H9 (cell line): ENCODE measurements around the gene SLC19A1. TPM values are rescaled to one million over a fixed set of nuclear protein-coding genes. Genes with fewer than 3 reads are reported as not detected.
A peak's percentile ranks its signal among the peaks of the same experiment; 100 is the strongest.

Source experiments
- DNase-seq: peaks from one replicate; pipeline ENCODE4 v3.0.0-alpha.2; 2017
- H2AFZ ChIP-seq: one replicate; pipeline ENCODE4 v1.6.1; 2013; ENCODE audit warnings: mild to moderate bottlenecking, low read length, control low read depth, moderate library complexity
- H2AK5ac ChIP-seq: 2 replicates; pipeline ENCODE4 v1.6.1; 2013; ENCODE audit warnings: low read length, control low read depth, mixed read lengths; ENCODE audit not compliant: insufficient read length
- H2BK120ac ChIP-seq: one replicate; pipeline ENCODE4 v1.6.1; 2013; ENCODE audit warnings: low read depth, mild to moderate bottlenecking, low read length, control low read depth, inconsistent platforms; ENCODE audit not compliant: poor library complexity, severe bottlenecking
- H2BK12ac ChIP-seq: 2 replicates; pipeline ENCODE4 v1.6.1; 2013; ENCODE audit warnings: low read length, control low read depth, mixed read lengths, low read depth; ENCODE audit not compliant: insufficient read length
- H2BK15ac ChIP-seq: 2 replicates; pipeline ENCODE4 v1.6.1; 2013; ENCODE audit warnings: low read depth, low read length, control low read depth
- H2BK20ac ChIP-seq: one replicate; pipeline ENCODE4 v1.6.1; 2013; ENCODE audit warnings: low read depth, mild to moderate bottlenecking, low read length, control low read depth, inconsistent platforms; ENCODE audit not compliant: poor library complexity, severe bottlenecking
- H2BK5ac ChIP-seq: 2 replicates; pipeline ENCODE4 v1.6.1; 2013; ENCODE audit warnings: low read length, control low read depth, mixed read lengths; ENCODE audit not compliant: insufficient read length
- H3K14ac ChIP-seq: 2 replicates; pipeline ENCODE4 v1.6.1; 2013; ENCODE audit warnings: low read length, control low read depth; ENCODE audit not compliant: insufficient read depth
- H3K18ac ChIP-seq: 2 replicates; pipeline ENCODE4 v1.6.1; 2013; ENCODE audit warnings: low read depth, mild to moderate bottlenecking, mixed read lengths, low read length, control low read depth; ENCODE audit not compliant: insufficient read length
- H3K23ac ChIP-seq: 2 replicates; pipeline ENCODE4 v1.6.1; 2013; ENCODE audit warnings: low read length, control low read depth, mixed read lengths, low read depth; ENCODE audit not compliant: insufficient read length
- H3K23me2 ChIP-seq: 2 replicates; pipeline ENCODE4 v1.6.1; 2013; ENCODE audit warnings: low read depth, mild to moderate bottlenecking, mixed read lengths, low read length, control low read depth; ENCODE audit not compliant: insufficient read length, poor library complexity, severe bottlenecking
- H3K27ac ChIP-seq: 2 replicates; pipeline ENCODE4 v1.5.1; 2013; ENCODE audit warnings: low read length, control low read depth, mixed read lengths, low read depth; ENCODE audit not compliant: insufficient read length
- H3K27me3 ChIP-seq: 2 replicates; pipeline ENCODE4 v1.6.1; 2013; ENCODE audit warnings: low read length, control low read depth, inconsistent platforms; ENCODE audit not compliant: insufficient read depth
- H3K4ac ChIP-seq: 2 replicates; pipeline ENCODE4 v1.6.1; 2013; ENCODE audit warnings: low read depth, mild to moderate bottlenecking, control low read depth, inconsistent platforms, low read length, moderate library complexity
- H3K4me1 ChIP-seq: 2 replicates; pipeline ENCODE4 v1.6.1; 2013; ENCODE audit warnings: low read length, control low read depth, inconsistent platforms; ENCODE audit not compliant: insufficient read depth
- H3K4me2 ChIP-seq: 2 replicates; pipeline ENCODE4 v1.6.1; 2013; ENCODE audit warnings: low read length, control low read depth, mixed read lengths; ENCODE audit not compliant: insufficient read length, insufficient read depth
- H3K56ac ChIP-seq: 2 replicates; pipeline ENCODE4 v1.6.1; 2013; ENCODE audit warnings: low read depth, mild to moderate bottlenecking, mixed read lengths, low read length, control low read depth; ENCODE audit not compliant: insufficient read length
- H3K79me1 ChIP-seq: 2 replicates; pipeline ENCODE4 v1.6.1; 2013; ENCODE audit warnings: low read depth, mild to moderate bottlenecking, moderate library complexity, low read length, control low read depth, inconsistent platforms; ENCODE audit not compliant: insufficient read depth, poor library complexity, severe bottlenecking
- H3K79me2 ChIP-seq: 2 replicates; pipeline ENCODE4 v1.6.1; 2013; ENCODE audit warnings: low read length, control low read depth, inconsistent platforms; ENCODE audit not compliant: insufficient read depth
- H3K9ac ChIP-seq: 2 replicates; pipeline ENCODE4 v1.6.1; 2013; ENCODE audit warnings: low read length, control low read depth, mixed read lengths; ENCODE audit not compliant: insufficient read length; ENCODE audit errors: extremely low read depth
- H3K9me3 ChIP-seq: one replicate; pipeline ENCODE4 v1.6.1; 2013; ENCODE audit warnings: low read depth, low read length, inconsistent platforms; ENCODE audit not compliant: control insufficient read depth
- H3T11ph ChIP-seq: one replicate; pipeline ENCODE4 v1.6.1; 2013; ENCODE audit warnings: mild to moderate bottlenecking, low read length, control low read depth, inconsistent platforms
- H4K20me1 ChIP-seq: one replicate; pipeline ENCODE4 v1.6.1; 2013; ENCODE audit not compliant: control insufficient read depth, insufficient read length, insufficient read depth
- H4K5ac ChIP-seq: 2 replicates; pipeline ENCODE4 v1.6.1; 2013; ENCODE audit warnings: low read depth, mild to moderate bottlenecking, mixed read lengths, low read length, control low read depth; ENCODE audit not compliant: insufficient read length
- H4K8ac ChIP-seq: replicated peaks from 2 replicates; pipeline ENCODE4 v1.6.1; 2013; ENCODE audit warnings: low read length, control low read depth, mixed read lengths, low read depth; ENCODE audit not compliant: insufficient read length
- H4K91ac ChIP-seq: 2 replicates; pipeline ENCODE4 v1.6.1; 2013; ENCODE audit warnings: low read depth, mild to moderate bottlenecking, moderate library complexity, mixed read lengths, low read length, control low read depth; ENCODE audit not compliant: insufficient read length
- H3K27ac Mint-ChIP-seq, 3 experiments: 2 replicates in 2 of 3; 3 replicates in 1 of 3; pipeline ENCODE4 v1.8.0; 2020 to 2021; ENCODE audit warnings: mixed read lengths in 3 of 3, mild to moderate bottlenecking in 1 of 3, moderate library complexity in 1 of 3
- H3K27me3 Mint-ChIP-seq: 2 replicates; pipeline ENCODE4 v1.8.0; 2021; ENCODE audit warnings: low read depth, mild to moderate bottlenecking, moderate library complexity, mixed read lengths
- H3K36me3 Mint-ChIP-seq, 3 experiments: 2 replicates in 2 of 3; 3 replicates in 1 of 3; pipeline ENCODE4 v1.8.0; 2020 to 2021; ENCODE audit warnings: low read depth in 3 of 3, mixed read lengths in 3 of 3; ENCODE audit not compliant: insufficient read depth in 1 of 3
- H3K4me1 Mint-ChIP-seq, 2 experiments: 2 replicates each; pipeline ENCODE4 v1.8.0; 2020; ENCODE audit warnings: mixed read lengths in 2 of 2
- H3K4me3 Mint-ChIP-seq, 2 experiments: 2 replicates in 1 of 2; 3 replicates in 1 of 2; pipeline ENCODE4 v1.8.0; 2020 to 2021; ENCODE audit warnings: mild to moderate bottlenecking in 2 of 2, mixed read lengths in 2 of 2, moderate library complexity in 1 of 2
- H3K9me3 Mint-ChIP-seq, 2 experiments: 2 replicates in 1 of 2; 3 replicates in 1 of 2; pipeline ENCODE4 v1.8.0; 2020; ENCODE audit warnings: mild to moderate bottlenecking in 2 of 2, mixed read lengths in 2 of 2, moderate library complexity in 1 of 2
- CTCF ChIP-seq: fragments of 200-600 bp; sonication (generic); conservative IDR thresholded peaks from 3 replicates; pipeline ENCODE4 v1.8.0; 2021; ENCODE audit warnings: antibody characterized with exemption, mild to moderate bottlenecking
- WGBS: extraction: QIAGEN DNeasy Blood & Tissue Kit; methylation state at CpG from one replicate; pipeline ENCODE4 v1.1.7; 2013; ENCODE audit warnings: missing lambda C conversion rate, low lambda C conversion rate, mixed read lengths; ENCODE audit not compliant: insufficient read length; ENCODE audit errors: extremely low coverage; 5-methylcytosine and 5-hydroxymethylcytosine counted together
- total RNA-seq: library from RNA; stranded (reverse); gene quantifications from 2 replicates; pipeline ENCODE4 v1.2.1, GENCODE V29; 2021

Gene SLC19A1
- total RNA-seq, 1 experiment from 2014 or later = 32.4 TPM

GRCh38 chr21:45562965-45563364 is 20.7 kb upstream of the SLC19A1 start:
- no peaks in the 10 kb centered on the region for H3K27me3 ChIP-seq
- no CpG with 5 or more reads among the region's 6 CpGs for WGBS
- H2BK20ac ChIP-seq = no peak overlapping the region
- Mint-ChIP-seq H3K36me3 (no peaks in the 10 kb centered on the region), H3K27me3 (peaks cover 45% of the 10 kb centered on the region), H3K9me3 (peaks cover 2 to 5% of the 10 kb centered on the region in 2 experiments; a peak in 3 of 5 replicates), H3K4me1 (peaks cover 15% of the 10 kb centered on the region in 2 experiments), H3K27ac (no peak overlapping the region), H3K4me3 (no peak overlapping the region; a peak in 1 of 5 replicates)
- no peak overlapping the region for H2AK5ac ChIP-seq
- no peak overlapping the region for H3K4ac ChIP-seq
- H3K23me2 ChIP-seq = no peaks in the 10 kb centered on the region
- H2BK5ac ChIP-seq = no peak overlapping the region
- no peaks in the 10 kb centered on the region for H3K9me3 ChIP-seq
- H4K91ac ChIP-seq = no peak overlapping the region
- H3K27ac ChIP-seq = no peak overlapping the region
- H3K4me1 ChIP-seq = no peaks in the 10 kb centered on the region; the same call in 1 of the 2 replicates
- H3K79me1 ChIP-seq = no peaks in the 10 kb centered on the region
- no peaks in the 10 kb centered on the region for H3K79me2 ChIP-seq
- no peak overlapping the region for H3K56ac ChIP-seq
- H4K8ac ChIP-seq = no peak overlapping the region
- no peak overlapping the region for H2BK12ac ChIP-seq
- H2BK120ac ChIP-seq = no peak overlapping the region
- H3K4me2 ChIP-seq = no peak overlapping the region
- no peak overlapping the region for H2BK15ac ChIP-seq
- peak; percentile 9 for DNase-seq
- no peak overlapping the region for H4K5ac ChIP-seq
- H2AFZ ChIP-seq = no peak overlapping the region
- H3K9ac ChIP-seq = no peak overlapping the region
- H4K20me1 ChIP-seq = no peaks in the 10 kb centered on the region
- H3K23ac ChIP-seq = no peak overlapping the region
- TF ChIP-seq CTCF = no peak
- H3K18ac ChIP-seq = no peak overlapping the region
- H3K14ac ChIP-seq = no peak overlapping the region
- H3T11ph ChIP-seq = no peak overlapping the region
